K562 (cell line): Measurements from ENCODE around the gene FRRS1L.

ENCODE experiments used
- ARID4B ChIP-seq: sonication (generic); formaldehyde crosslinking; IDR thresholded peaks from 2 replicates; pipeline ENCODE4 v1.8.0; 2022; ENCODE audit warnings: mild to moderate bottlenecking, missing genetic modification reagents
- CBX1 ChIP-seq: sonication (generic); IDR thresholded peaks from 2 replicates; pipeline ENCODE4 v1.6.1; 2016; ENCODE audit warnings: antibody characterized with exemption, low read depth, mild to moderate bottlenecking
- CTCF ChIP-seq, 3 experiments: IDR thresholded peaks in 2 of 3; conservative IDR thresholded peaks in 1 of 3; 2 replicates each; pipeline ENCODE4 v1.5.1; 2011 to 2012; ENCODE audit warnings: low read length in 3 of 3, mild to moderate bottlenecking in 3 of 3, control low read depth in 2 of 3, improper control_type of control experiment in 1 of 3, inconsistent platforms in 1 of 3, low read depth in 1 of 3, mixed read lengths in 1 of 3, moderate library complexity in 1 of 3; ENCODE audit not compliant: insufficient read depth in 2 of 3
- E2F5 ChIP-seq: sonication (generic); formaldehyde crosslinking; IDR thresholded peaks from 2 replicates; pipeline ENCODE4 v1.8.0; 2022; ENCODE audit warnings: mild to moderate bottlenecking, missing genetic modification reagents
- GTF2B ChIP-seq: IDR thresholded peaks from 2 replicates; pipeline ENCODE4 v1.6.1; 2011; ENCODE audit not compliant: insufficient read length; ENCODE audit errors: extremely low read depth
- IRF1 ChIP-seq: sonication (generic); formaldehyde crosslinking; IDR thresholded peaks from 2 replicates; pipeline ENCODE4 v1.8.0; 2022; ENCODE audit warnings: missing genetic modification reagents, mild to moderate bottlenecking, borderline replicate concordance
- PCBP2 ChIP-seq: fragments of 200-400 bp; formaldehyde crosslinking; IDR thresholded peaks from 2 replicates; pipeline ENCODE4 v1.6.1; 2018; ENCODE audit warnings: low read length, low read depth, mild to moderate bottlenecking, moderate library complexity; ENCODE audit not compliant: poor library complexity, severe bottlenecking
- ZBTB40 ChIP-seq, 2 experiments: fragments of 450-650 bp in 1 of 2; sonication (generic) in 1 of 2; formaldehyde crosslinking in 1 of 2; IDR thresholded peaks; 2 replicates each; pipeline versions ENCODE4 v1.7.1 to v1.9.0; 2016 to 2022; ENCODE audit warnings: inconsistent platforms in 1 of 2, mild to moderate bottlenecking in 1 of 2, missing genetic modification reagents in 1 of 2

- TF ChIP-seq PCBP2, result no peak
- TF ChIP-seq E2F5, result no peak
- no peak for TF ChIP-seq ARID4B (CRISPR knock-in tag)
- TF ChIP-seq CBX1, result no peak
- no peak for TF ChIP-seq IRF1 (CRISPR knock-in tag)
- TF ChIP-seq GTF2B, result no peak
- TF ChIP-seq ZBTB40 (IDR thresholded peaks at IDR 0.05), result no peak
- no peak for TF ChIP-seq ZBTB40 (CRISPR knock-in tag; IDR thresholded peaks at IDR 0.05)
- TF ChIP-seq CTCF (IDR thresholded peaks at IDR 0.05 in 2 of 3, conservative IDR thresholded peaks at IDR 0.05 in 1 of 3; ENCODE audit: insufficient read depth in 2 of 3, low read depth in 1 of 3, low read length in 3 of 3), result no peak
Observed at GRCh38 chr9:109087795-109088194, 79.3 kb downstream of the FRRS1L start.
